Fibroblast of skin of right biceps (primary cell): ENCODE results near the gene DIP2B.

Source experiments
- DNase-seq: peaks from one replicate; pipeline ENCODE4 v3.0.0-alpha.2; 2013

DIP2B gene

DNA sequence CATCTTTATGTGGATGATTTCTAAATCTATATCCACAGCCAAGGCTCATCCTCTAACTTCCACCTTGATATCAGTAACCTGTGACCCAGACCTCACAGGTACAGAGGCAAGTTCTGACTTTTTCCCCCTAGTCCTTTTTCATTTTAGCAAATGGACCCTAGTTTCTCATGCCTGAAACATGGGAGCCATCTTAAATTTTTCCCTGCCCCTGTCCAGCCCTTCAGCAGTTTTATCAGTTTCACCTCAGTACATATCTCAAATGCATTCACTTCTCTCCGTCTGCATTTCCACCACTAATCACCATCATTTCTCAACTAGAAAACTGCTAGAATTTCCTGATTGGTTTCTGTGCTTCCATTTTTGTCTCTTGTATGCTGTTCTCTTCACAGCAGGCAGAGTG lies 79.3 kb downstream of the DIP2B start:
- no peak for DNase-seq

DNA sequence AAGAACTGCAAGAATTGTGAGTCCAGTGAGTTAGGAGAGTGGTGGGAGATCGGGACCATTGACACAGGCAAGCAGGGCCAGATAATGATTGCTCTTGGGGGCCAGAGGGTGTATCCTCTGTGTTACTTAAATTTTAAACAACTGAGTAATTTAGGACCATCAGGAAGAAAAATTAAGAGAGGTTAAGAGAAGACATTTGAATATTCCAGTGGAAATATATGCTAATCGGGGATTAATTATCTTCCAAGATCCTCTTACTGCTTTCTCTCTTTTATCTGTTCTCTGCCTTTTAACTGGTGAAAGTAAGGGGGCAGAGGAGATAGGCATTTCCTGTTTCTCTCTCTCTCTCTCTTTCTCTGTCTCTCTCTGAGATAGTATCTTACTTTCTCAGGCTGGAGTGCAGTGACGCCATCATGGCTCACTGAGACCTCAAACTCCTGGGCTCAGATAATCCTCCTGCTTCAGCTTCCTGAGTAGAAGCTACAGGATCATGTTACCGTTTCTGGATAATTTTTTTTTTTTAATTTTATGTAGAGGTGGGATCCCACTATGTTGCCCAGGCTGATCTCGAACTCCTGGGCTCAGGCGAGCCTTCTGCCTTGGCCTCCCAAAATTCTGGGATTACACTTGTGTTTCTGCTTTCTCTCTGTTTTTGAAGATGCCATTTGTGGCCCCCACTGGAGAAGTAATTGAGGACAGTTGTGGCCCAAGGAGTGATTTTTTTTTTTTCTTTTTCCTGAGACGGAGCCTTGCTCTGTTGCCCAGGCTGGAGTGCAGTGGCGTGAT lies 85.1 kb downstream of the DIP2B start:
- DNase-seq, result peak; percentile 90

DNA sequence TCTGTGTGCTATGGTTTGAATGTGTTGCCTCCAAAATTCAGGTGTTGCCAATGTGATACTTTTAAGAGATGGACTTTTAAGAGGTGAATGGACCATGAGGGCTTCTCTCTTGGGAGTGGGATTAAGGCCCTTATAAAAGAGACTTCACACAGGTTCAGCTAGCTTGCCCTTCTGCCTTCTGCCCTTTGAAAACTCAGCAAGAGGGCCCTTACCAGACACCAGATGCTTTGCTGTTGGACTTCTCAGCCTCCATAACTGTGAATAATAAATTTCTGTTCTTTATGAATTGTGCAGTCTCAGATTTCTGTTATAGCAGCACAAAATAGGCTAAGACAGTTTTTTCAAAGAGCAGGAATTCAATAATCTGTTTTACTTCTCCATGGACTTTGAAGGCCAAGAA lies 86.1 kb downstream of the DIP2B start:
- DNase-seq, result no peak

DNA sequence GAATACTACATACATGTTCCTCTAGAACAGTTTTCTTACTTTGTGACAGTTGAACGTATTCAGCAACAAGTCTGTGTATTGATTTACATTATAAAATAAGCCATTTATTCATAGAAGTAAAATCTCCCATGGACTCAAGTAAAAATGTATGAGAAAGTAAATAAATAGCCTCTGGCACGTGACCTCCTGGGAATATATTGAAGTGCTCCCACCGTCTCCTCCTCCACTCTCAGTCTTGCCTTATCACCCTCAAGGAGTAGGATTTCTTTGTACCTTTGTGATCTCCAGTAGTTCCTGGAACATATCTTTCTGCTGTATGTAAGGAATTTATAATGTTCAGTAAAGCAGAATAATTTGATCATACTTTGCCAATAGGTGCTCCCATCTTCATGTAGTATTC lies 90.9 kb downstream of the DIP2B start:
- no peak for DNase-seq

DNA sequence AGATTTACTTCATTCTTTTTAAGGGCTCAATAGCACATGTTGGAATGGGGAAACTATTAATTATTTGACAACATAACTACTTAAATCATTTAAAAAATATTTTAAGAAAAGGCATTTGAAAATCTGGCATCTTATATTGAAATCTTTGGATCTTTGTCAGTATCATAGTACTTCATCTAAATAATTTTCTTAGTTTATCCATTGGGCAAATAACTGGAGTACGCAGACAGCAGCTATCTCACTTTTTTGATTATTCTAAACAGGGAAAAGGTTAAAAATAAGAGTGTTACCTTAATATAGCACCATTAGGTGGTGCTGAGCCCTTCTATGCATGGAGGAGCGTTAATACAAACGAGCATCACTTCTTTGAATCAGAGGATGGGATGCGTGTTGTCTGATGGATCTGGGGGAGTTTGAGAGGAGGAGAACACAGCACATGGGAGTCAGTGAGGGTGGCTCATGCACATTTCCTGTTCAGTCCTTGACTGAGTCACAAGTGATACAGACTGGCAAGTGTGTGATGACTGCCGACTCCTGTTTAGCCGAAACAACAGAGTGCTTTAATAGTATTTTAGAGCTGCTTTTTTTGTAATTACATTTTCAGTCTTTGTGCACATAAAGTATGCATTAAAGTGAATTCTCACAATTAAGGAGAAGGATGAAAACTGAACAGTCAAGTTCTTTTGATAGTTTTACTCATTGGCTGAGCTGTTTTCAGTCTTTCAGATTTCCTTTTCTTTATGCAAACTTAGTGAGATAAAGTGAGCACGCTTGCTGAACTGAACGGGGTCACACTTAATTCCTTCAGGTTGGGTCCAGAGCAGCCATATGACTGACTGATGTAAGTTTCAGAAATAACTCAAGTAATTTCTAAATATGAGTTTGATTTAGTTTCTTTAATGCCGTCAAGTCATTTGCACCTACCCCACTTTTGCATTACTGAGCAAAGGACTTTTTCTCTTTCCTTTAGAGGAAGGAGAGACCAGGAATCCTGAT lies 92.7 kb downstream of the DIP2B start:
- DNase-seq, result peak; percentile 87

DNA sequence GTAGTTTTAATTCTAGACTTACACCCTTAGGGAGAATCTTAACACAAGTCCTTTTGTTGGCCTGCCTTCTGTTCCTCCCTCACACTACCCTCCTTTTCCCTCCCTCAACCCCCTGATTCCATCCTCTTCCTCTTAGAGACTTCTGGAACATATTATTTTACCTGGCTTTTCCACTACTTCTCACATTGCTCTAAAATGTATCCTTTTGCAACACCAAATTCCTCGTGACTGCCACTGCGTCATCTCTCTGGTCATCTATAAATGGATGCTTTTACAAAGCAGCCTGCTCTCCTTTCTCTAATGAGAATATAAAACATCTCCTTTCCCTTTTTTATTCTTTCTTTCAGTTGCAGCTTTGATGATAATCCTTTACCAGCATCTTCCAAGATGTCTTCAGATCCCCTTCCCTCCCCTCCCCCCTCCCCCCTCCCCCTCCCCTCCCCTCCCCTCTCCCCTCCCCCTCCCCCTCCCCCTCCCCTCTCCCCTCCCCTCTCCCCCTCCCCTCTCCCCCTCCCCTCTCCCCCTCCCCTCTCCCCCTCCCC lies 93.6 kb downstream of the DIP2B start:
- peak; percentile 19 for DNase-seq

DNA sequence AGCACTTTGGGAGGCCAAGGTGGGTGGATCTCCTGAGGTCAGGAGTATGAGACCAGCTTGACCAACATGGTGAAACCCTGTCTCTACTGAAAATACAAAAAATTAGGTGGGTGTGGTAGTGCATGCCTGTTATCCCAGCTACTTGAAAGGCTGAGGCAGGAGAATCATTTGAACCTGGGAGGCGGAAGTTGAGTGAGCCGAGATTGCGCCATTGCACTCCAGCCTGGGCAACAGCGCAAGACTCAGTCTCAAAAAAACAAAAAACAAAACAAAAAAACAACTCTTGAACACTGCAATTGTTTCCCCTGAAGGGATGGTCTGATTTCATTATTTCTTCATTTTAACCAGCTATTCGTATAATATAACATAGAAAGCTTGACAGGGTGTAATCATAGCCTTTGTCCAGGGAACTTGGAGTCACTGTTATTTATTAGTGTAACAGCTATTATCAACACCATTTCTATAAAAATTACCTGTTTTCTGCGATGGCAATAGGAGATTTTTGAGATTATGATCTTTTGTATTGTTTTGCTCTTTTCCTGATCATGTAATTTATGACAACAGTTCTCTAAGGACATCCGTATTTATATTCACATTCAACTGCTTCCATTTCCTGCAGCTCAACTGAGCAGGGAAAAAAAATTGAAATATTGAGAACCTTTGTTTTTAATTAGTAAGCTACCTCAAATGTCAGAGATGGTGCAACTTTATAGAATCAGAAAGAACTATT lies 94.7 kb downstream of the DIP2B start:
- no peak for DNase-seq

DNA sequence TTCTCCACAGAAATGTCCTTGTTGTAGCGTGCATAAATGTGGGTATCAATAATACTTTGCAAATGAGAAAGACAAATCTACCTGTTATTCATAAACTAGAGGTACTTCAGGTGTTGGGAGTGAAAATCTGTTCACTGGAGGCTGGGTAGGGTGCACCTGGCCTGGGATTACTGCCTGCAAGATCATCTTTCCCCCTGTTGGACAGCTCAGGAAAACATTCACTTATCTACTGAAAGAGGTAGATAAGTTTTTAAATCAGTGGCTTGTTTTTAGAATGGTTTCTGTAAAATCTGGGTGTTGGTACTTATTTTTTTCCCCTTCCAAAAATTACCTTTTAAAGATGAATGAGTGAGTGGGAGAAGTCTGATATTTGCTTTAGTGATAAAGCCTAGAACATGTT lies 95.6 kb downstream of the DIP2B start:
- DNase-seq, result no peak

DNA sequence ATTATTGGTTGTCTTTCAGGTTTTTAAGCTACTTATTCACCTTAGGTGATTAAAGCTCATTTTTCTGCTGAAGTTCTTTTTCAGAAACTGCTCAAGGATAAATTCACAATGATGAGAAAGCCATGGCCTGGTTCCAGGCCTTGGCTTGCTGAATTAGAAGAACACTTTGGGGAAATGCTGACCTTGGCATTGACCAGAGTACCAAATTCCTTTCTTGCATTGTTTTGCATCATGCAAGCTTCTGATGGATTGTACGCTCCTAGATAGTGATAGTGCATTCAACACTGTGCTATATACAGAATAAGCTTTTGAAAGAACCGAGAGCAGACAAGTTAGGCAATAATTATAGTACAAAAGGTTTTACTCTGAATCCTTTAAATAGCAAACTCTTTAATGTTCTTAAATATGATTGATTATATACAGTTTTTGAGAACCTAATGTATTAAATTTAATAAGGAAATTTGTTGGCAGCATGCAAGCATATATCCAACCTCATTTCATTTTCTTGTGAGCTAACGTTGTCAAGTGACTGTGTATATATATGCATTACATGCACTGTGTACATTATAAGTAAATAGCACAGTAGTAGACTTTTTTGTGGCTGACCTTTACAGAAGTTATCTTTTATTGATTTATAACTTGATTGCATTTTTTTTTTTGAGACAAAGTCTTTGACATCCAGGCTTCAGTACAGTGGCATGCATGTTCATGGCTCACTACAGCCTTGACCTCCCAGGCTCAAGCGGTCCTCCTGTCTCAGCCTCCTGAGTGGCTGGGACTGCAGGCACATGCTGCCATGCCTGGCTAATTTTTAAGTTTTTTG lies 99.2 kb downstream of the DIP2B start:
- peak; percentile 77 for DNase-seq

DNA sequence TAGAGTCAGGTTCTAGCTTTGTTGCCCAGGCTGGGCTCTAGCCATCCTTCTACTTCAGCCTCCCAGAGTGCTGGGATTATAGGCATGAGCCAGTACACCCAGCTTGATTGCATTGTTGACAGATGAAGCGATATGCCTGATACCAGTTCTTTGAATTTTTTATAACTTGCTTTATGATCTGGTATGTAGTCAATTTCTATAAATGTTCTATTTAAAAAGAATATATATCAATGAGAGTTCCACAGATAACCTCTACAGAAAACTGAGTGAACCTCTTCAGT lies 99.8 kb downstream of the DIP2B start:
- DNase-seq, result no peak

DNA sequence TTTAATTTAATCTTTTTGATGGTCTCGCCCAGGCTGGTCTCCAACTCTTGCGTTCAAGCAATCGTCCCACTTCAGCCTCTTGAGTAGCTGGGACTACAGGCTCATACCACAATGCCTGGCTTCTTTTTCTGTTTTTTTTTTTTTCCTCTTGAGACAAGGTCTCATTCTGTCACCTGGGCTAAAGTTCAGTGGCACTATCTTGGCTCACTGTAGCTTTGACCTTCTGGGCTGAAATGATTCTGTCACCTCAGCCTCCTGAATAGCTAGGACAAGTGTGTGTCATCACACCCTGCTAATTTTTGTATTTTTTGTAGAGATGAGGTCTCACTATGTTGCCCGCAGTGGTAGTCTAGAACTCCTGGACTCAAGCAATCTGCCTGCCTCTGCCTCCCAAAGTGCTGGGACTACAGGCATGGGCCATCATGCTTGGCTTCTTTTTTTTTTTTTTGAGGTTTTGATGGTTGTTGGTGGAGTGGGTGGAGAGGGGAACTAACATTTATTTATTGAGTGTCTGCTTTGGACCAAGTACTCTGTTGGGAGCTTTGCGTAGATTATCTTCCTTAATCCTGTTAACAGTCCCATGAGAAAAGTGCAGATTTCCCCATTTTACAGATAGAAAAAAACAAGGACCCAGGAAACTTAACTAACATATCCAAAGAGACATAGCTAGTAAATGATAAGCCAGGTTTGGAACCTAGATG lies 102.0 kb downstream of the DIP2B start:
- DNase-seq, result no peak

DNA sequence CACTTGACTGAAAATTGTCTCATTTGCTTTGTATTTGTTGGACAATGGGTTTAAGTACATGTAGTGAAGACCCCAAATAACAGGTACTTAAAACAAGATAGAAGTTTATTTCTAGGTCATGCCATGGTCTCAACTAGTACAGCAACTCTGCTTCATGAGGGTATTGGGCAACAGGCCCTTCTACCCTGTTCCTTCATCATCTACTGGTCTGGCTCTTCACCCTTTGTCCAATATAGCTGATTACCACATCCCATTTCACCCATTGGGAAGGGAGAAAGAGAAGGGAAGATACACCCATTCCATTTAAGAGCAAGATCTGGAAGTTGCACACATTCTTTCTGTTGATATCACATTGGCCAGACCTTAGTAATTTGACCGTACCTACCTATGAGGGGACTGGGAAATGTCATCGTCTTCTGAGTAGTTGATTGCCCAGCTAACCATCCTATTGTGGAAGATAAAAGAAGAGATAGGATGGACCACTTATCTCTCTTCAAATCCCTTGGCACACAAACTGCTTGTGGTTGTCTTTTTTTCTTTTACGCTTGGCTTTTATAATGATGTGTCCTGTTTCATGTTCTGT lies 104.6 kb downstream of the DIP2B start:
- no peak for DNase-seq

DNA sequence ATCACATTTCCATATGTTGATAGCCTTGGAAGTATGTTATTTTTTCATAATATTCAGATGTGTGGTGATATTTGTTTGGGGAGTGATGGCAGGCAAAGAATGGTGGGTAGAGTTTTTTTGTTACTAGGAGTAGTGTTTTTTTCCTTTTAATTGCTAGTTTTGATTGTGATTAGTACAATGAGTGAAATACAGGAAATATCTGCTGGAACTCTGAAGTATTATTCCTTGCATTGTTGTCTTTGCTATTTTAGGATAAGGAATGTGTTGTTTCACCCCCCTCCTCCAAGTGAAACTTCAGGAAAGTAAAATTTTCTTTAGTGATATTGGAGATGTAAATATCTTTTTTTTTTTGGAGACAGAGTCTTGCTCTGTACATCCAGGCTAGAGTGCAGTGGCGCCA lies 105.4 kb downstream of the DIP2B start:
- no peak for DNase-seq

DNA sequence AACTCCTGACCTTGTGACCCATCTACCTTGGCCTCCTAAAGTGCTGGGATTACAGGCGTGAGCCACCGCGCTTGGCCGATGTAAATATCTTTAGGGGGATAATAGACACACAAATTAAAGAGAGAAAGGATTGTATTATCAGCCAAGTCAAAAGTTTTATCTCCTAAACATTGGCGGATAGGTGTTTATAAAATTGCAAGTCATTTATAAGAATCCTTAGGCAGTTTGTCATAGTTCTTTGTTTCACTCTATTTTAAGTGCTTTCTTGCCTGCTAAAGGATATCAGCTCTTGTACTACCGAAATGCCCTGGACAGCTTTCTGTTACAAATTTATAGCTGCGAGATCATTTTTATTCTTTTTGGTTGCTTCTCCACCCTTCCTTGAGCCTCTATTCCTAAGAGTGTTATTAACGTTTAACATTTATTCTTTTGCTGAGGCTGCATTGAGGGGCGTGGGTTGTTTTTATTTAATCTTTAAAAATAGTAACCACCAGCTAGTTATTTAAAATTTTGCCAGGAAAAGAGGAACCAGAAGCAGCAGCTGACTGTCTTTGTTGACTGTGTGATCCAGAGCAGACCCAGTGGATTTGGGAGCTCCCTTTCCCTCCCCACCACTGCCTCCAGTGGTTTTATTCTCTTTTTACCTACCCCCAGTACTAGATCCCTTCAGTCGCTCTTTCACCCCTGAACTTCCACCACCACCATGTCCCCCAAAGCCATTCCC lies 106.4 kb downstream of the DIP2B start:
- DNase-seq, result no peak

DNA sequence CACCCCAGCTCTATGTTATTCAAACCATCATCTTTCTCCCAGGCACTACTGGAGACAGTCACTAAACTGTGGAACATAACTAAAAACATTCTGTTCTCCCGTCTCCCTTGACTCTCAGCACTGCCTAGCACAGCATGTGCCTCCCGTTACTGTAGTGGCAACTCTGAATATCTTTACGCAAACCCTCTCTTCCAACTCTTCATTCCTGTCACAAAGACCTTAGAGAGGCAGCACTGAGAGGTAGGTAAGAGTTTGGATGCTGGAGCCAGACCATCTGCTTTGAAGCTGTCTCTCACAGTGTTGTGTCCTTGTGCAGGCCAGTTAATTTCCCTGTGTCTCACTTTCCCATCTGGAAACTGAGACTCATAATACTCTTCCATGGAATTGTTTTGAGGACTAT lies 108.1 kb downstream of the DIP2B start:
- no peak for DNase-seq

DNA sequence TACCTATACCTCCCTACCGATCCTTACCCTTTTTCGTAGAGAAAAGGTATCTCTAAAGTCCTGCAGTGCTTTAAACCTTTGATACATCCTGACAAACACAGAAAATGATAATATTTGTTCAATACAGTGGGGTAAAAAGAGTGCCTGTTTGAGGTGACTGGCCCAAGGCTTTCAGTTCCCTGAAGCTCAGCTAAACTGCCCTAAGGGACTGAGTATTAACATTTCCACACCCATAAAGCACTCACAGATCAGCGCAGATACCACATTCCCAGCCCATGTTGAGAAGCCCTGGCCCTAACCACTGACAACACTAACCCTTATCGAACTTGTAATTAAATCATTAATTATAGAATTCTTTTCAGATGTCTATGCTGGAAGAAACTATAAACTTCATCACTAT lies 108.7 kb downstream of the DIP2B start:
- no peak for DNase-seq

DNA sequence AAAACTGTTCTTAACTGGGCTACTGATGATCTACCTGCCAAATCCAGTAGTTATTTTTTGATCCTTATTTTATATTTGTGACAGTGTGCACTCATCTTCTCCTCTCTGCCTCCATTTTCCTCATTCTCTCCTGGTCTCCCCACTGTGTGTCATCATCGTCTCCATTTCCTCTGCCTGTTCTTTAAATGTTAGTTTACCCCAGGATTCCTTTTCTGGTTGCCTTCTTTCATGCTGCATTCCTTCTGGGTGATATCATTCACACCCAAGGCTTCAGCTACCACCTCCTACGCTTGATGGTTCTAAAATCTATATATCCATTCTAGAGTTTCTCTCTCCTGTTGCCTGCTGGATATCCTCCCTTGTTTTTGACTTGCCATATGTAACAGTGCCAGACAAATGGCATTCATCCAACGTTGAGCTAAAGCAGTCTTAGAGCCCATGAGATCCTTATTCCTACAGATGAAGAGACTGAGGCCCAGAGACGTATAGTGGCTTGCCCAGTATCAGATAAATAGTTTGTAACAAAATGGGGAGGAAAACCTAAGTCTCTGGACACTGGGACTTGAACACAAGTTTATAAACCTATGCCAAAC lies 109.5 kb downstream of the DIP2B start:
- DNase-seq, result peak; percentile 80

DNA sequence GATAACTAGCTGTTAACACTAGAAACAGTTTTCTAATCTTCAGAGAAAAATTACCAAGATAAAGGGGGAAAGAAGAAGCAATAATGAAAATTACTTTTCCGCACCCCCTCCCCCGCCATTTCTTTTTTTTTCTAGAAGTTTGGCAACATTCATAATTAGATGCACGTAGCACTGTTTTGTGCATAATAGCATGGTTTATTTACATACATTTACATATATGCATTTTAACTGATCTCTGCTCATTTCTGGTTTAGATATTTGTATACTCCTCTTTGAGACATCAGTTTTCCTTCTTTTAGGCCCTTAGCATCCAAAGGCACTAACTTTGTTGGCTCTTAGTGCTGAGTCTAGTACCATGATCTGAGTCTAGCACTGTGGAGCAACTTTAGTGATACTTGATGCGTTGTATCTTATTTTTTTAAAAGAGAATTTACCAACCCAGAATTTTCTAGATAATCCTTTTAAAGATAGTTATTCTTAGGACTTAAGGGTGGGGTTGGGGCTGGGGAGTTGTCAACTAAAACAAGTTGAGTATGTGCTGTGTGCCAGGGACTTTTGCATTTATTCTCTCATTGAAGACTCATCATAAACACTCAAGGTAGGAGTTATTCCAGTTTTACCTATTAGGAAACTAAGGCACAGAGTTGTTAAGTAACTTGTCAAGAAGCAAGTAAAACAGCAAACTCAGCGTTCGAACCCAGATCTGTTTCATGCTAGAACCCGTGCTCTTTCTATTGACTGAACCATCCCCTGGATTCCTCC lies 110.5 kb downstream of the DIP2B start:
- no peak for DNase-seq

DNA sequence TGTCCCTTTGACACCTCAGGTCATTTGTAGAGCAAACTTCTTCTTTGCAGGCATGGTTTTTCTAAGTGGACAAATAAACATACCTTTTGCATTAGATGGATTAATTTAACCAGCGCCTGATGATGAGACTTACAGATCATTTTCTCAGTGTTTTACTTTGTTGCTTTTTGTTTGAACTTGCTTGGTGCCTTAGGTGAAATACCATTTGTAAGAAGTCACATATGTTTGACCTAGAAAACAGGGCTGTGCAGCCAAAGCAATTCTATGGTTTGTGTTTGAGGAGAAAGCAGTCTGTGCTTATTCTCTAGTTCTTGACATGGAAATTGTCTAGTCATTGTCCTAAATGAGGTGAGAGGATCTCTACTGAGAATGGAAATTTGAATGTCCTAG lies 111.1 kb downstream of the DIP2B start:
- peak; percentile 15 for DNase-seq
